Kidney epithelial cell (primary cell): ENCODE results near the gene ACSM3. TPM values are rescaled to one million over a fixed set of nuclear protein-coding genes. Genes with fewer than 3 reads are reported as not detected.

ENCODE experiments used
- DNase-seq: peaks from one replicate; pipeline ENCODE4 v3.0.0-alpha.2; 2010; ENCODE audit warnings: low read depth
- H3K27me3 ChIP-seq: 2 replicates; pipeline ENCODE4 v1.6.0; 2011; ENCODE audit warnings: low read length; ENCODE audit not compliant: control insufficient read depth, insufficient read depth
- H3K36me3 ChIP-seq: 2 replicates; pipeline ENCODE4 v1.5.1; 2011; ENCODE audit warnings: low read length; ENCODE audit not compliant: control insufficient read depth, insufficient read depth
- H3K4me3 ChIP-seq: 2 replicates; pipeline ENCODE4 v1.5.1; 2011; ENCODE audit warnings: low read depth, mild to moderate bottlenecking, control low read depth, low read length
- total RNA-seq: library from RNA; depleted of rRNA; stranded (reverse); fragments of >200 nt; gene quantifications from 2 replicates; pipeline ENCODE4 v1.2.3, GENCODE V29; 2015
- TF ChIP-seq, protein P1 (sequence below): IDR thresholded peaks from 2 replicates; pipeline ENCODE4 v1.5.1; 2011; ENCODE audit warnings: mild to moderate bottlenecking, moderate library complexity, low read length, control low read depth, inconsistent platforms; ENCODE audit not compliant: insufficient read depth, poor library complexity, severe bottlenecking

Gene ACSM3
- total RNA-seq, 1 donor from 2014 or later = 5.9 TPM

DNA sequence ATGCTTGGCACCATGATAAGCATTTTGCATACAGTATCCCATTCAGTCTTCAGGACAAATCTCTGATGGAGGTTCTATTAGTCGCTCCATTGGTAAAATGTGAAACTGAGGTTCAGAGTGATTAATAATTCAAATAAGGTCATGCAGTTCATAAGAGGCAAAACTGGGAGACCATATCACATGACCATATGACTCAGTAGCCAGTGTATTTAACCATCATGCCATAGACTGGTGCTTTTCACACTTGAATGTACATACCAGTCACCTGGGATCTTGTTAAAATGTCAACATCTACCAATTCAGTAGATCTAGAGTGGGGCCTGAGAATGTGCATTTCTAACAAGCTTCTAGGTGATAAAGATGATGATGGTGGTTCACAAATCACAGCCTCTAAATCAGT is 4.3 kb downstream of the ACSM3 start:
- Histone ChIP-seq H3K4me3 (no peak overlapping the region), H3K36me3 (no peaks in the 10 kb centered on the region), H3K27me3 (no peaks in the 10 kb centered on the region)
- TF ChIP-seq, protein P1, sequence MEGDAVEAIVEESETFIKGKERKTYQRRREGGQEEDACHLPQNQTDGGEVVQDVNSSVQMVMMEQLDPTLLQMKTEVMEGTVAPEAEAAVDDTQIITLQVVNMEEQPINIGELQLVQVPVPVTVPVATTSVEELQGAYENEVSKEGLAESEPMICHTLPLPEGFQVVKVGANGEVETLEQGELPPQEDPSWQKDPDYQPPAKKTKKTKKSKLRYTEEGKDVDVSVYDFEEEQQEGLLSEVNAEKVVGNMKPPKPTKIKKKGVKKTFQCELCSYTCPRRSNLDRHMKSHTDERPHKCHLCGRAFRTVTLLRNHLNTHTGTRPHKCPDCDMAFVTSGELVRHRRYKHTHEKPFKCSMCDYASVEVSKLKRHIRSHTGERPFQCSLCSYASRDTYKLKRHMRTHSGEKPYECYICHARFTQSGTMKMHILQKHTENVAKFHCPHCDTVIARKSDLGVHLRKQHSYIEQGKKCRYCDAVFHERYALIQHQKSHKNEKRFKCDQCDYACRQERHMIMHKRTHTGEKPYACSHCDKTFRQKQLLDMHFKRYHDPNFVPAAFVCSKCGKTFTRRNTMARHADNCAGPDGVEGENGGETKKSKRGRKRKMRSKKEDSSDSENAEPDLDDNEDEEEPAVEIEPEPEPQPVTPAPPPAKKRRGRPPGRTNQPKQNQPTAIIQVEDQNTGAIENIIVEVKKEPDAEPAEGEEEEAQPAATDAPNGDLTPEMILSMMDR = no peak
- no peak for DNase-seq

DNA sequence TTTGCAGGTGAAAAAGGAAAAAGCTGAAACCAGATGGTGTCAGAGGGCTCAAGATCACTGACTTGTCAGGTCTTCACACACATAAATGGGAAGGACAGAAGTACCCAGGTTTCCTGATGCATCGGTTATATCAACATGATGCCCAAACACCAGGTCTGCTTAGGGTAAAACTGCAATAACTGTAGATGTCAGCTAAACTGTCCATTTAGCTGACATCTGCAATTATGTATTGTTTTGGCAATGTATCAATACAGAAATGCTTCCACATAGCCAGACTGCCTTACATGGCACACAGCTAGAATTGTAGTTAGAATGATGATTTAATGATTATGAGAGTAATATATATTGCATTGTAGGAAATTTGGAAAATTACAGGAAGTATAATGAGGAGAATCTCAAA is 5.0 kb downstream of the ACSM3 start:
- Histone ChIP-seq H3K4me3 (no peak overlapping the region), H3K27me3 (no peaks in the 10 kb centered on the region), H3K36me3 (no peaks in the 10 kb centered on the region)
- TF ChIP-seq, protein P1 = no peak
- DNase-seq = no peak

DNA sequence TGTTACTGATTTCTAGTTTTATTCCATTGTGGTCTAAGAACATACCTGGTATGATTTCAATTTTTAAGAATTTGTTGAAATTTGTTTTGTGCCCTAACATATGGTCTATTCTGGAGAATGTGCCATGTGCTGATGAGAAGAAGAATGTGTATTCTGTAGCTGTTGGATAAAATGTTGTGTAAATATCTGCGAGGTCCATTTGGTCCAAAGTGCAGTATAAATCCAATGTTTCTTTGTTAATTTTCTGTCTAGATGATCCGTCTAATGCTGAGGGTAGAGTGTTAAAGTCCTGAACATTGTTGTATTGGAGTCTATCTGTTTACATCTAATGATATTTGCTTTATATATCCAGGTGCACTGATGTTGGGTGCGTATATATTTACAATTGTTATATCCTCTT is 9.9 kb downstream of the ACSM3 start:
- TF ChIP-seq, protein P1 = no peak
- H3K27me3 ChIP-seq = no peaks in the 10 kb centered on the region
- no peaks in the 10 kb centered on the region for H3K36me3 ChIP-seq
- no peak overlapping the region for H3K4me3 ChIP-seq
- DNase-seq = no peak

DNA sequence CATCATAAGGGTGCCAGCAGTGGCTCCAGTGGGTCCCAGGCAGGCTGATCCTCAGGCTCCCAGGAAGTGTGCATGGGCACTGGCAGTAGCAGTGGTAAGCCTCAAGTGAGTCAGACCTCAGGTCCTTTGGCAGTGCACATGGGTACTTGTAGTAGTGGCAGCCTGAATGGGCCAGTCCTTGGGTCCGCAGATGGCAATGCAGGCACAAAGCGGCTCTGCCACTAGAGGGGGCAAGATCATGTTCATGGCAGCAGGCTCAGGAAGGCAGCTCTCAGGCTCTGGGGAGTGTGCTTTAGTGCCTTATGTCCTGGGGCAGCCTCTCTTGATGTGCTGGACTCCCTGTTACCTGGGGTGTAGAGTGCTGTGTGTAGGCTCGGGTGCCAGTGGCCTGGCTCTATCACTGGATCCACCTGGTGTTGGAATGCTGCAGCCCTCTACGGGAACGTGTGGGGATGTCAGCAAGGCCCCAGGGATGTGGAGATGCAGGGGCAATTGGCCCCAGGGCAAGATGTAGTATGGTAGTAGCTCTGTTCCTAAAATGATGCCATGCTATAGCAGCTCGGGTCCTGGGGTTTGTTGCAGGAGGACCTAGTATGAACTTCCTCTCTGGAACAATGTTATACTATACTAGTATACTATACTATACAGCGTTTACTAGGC is 11.0 kb downstream of the ACSM3 start:
- DNase-seq = no peak
- Histone ChIP-seq H3K27me3 (no peaks in the 10 kb centered on the region), H3K36me3 (no peaks in the 10 kb centered on the region), H3K4me3 (no peak overlapping the region)
- TF ChIP-seq, protein P1 = peak; percentile 77

DNA sequence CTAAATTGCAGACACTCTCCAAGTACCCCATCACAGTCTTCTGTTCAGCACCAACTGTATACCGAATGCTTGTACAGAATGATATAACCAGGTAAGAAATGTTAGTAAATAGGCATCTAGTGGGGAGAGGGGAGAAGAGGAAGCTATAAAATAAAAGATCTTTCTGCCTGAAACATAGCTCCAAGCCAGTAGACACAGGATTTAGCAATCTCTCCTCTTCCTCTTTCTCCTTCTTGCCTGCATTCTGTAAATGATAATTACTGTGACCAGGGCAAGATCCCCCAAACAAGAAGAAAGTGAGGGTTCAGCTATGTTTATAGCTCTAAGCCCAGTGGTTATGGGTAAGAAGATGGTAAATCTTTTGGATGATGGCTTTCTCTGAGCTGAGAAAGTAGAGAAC is 17.9 kb downstream of the ACSM3 start:
- TF ChIP-seq, protein P1 = no peak
- Histone ChIP-seq H3K4me3 (no peak overlapping the region), H3K27me3 (no peaks in the 10 kb centered on the region), H3K36me3 (no peaks in the 10 kb centered on the region)
- no peak for DNase-seq

DNA sequence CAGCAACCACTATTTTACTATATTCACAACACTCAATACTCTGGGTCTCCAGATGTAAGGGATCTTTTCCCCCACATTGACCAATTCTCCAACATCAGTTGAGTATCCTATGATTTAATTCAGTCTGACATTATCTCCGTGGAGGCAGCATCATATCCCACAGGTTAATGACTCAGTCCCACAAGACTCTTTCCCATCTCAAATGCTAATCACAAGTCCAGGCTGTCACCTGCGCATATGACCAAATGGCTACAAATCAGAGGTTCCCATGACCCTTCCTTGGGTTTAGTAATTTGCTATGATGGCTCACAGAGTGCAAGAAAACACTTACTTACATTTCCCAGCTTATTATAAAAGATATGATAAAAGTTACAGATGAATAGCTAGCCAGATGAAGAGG is 18.7 kb downstream of the ACSM3 start:
- Histone ChIP-seq H3K36me3 (no peaks in the 10 kb centered on the region), H3K4me3 (no peak overlapping the region), H3K27me3 (no peaks in the 10 kb centered on the region)
- DNase-seq = no peak
- TF ChIP-seq, protein P1 = no peak
